ENCODE results near the gene HSPB6.
"Not testable (repeated sequence)": the region's sequence is repeated elsewhere in the genome, so short reads cannot be mapped to it uniquely, and the experiment has no call there.

Gene HSPB6

DNA sequence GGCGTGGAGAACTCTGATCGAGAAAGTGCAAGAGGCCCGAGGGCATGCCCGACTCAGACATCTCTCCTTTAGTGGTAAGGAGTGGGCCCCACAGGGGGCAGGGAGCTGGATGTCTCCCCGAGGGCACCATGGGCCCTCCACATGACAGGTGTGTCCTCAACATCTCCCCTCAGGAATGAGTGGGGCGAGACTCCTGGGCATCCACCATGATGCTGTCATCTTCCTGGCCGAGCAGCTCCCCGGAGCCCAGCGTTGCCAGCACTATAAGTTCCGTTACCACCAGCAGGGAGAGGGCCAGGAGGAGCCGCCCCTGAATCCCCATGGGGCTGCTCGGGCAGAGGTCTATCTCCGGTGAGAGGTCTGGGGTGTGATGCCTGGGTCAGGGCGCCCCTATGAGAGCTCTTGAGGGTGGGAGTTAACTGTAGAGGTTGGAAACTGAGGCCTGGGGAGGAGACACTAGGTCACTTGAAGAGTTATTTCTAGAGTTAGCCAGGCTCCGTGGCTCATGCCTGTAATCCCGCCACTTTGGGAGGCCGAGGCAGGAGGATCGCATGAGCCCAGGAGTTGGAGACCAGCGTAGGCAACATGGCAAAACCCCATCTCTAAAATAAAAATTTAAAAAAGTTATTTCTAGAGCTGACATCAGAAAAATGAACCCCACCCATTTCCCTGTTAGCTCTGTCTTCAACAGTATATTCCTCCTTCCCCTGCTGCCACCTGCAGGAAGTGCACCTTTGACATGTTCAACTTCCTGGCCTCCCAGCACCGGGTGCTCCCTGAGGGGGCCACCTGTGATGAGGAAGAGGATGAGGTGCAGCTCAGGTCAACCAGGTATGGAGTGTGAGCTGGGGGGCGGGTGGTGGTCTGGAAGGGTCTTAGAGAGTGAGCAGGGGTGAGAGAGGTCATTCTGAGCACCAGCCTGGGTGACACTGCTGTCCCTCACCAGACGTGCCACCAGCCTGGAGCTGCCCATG, 19.6 kb downstream of the HSPB6 start:
- no peak overlapping the region for H3K4me3 ChIP-seq (ENCODE audit: low read depth, low read length)
- DNase-seq (ENCODE audit: low read depth) = no peak

DNA sequence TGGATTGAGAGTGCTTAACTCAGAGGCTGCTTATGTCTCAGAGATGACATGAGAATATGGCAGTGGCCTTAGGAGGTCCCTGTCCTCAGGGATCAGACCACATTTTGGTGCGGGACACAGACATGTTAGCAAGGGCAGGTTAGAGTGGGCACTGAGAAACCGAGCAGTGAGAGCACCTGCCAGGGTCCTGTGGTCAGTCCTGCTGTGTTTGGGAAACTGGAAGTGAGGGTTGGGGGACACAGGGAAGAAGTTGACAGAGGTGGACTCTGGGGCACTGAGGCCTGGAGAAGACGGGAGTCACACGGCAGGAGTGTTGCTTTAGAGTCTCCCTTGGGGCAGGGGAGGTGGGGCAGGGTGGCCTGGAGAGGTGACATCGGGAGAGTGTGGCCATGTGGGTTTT, 21.9 kb downstream of the HSPB6 start:
- H3K4me3 ChIP-seq (ENCODE audit: low read depth, low read length) = no peak overlapping the region
- no peak for DNase-seq (ENCODE audit: low read depth)

DNA sequence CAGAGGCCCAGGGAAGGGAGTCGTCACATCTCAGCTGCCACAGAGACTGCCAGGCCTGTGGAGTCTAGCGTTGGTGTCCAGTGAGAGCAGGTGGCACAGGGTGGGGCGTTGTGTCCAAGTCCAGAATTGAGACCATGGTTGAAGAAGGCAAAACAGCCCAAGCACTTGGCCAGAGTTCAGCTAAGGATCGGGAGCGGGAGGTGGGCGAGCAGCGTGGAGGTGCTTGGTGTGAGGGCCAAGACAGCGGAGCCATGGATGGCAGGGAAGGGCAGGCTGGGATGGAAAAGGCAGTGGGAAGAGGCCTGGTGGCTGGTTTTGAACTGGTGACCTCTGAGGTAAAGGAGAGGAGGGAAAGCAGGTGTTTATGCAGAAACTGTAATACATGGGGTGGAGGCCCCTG, 22.6 kb downstream of the HSPB6 start:
- DNase-seq (ENCODE audit: low read depth) = no peak
- H3K4me3 ChIP-seq (ENCODE audit: low read depth, low read length) = no peak overlapping the region

DNA sequence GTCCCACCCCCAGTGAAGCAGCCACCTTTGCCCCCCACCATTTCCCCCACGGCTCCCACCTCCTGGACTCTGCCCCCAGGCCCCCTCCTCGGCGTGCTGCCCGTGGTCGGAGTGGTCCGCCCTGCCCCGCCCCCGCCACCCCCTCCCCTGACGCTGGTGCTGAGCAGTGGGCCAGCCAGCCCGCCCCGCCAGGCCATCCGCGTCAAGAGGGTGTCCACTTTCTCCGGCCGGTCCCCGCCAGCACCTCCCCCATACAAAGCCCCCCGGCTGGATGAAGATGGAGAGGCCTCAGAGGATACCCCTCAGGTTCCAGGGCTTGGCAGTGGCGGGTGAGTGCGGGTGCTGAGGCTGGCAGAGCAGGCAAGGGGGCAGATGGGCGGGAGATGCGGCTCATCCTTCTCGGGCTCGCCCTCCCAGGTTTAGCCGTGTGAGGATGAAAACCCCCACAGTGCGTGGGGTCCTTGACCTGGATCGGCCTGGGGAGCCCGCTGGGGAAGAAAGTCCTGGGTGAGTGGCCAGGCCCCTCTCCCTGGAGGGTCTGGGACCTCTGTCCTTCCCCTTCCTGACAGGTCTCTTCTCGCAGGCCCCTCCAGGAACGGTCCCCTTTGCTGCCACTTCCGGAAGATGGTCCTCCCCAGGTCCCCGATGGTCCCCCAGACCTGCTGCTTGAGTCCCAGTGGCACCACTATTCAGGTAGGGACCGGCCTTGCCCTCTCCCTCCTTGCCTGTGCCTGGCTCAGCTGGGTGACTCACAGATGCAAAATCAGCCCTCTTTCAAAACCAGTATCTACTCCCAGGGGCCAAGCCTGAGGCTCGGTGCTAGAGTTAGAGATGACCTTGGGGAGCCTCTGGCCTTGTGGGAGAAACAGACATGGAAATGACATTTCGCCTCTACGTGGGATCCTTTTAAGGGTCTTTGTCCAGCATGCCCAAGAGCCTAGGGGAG, 23.4 kb downstream of the HSPB6 start:
- H3K4me3 ChIP-seq (ENCODE audit: low read depth, low read length) = no peak overlapping the region
- DNase-seq (ENCODE audit: low read depth) = no peak

DNA sequence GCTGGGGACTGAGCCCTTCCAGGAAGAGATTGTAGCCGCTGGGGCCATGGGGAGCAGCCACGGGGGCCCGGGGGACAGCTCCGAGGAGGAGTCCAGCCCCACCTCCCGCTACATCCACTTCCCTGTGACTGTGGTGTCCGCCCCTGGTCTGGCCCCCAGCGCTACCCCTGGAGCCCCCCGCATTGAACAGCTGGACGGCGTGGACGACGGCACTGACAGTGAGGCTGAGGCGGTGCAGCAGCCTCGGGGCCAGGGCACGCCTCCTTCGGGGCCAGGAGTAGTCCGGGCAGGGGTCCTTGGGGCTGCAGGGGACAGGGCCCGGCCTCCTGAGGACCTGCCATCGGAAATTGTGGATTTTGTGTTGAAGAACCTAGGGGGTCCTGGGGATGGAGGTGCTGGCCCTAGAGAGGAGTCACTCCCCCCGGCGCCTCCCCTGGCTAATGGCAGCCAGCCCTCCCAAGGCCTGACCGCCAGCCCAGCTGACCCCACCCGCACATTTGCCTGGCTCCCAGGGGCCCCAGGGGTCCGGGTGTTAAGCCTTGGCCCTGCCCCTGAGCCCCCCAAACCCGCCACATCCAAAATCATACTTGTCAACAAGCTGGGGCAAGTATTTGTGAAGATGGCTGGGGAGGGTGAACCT, 24.2 kb downstream of the HSPB6 start:
- DNase-seq (ENCODE audit: low read depth) = no peak
- H3K4me3 ChIP-seq (ENCODE audit: low read depth, low read length) = no peak overlapping the region

DNA sequence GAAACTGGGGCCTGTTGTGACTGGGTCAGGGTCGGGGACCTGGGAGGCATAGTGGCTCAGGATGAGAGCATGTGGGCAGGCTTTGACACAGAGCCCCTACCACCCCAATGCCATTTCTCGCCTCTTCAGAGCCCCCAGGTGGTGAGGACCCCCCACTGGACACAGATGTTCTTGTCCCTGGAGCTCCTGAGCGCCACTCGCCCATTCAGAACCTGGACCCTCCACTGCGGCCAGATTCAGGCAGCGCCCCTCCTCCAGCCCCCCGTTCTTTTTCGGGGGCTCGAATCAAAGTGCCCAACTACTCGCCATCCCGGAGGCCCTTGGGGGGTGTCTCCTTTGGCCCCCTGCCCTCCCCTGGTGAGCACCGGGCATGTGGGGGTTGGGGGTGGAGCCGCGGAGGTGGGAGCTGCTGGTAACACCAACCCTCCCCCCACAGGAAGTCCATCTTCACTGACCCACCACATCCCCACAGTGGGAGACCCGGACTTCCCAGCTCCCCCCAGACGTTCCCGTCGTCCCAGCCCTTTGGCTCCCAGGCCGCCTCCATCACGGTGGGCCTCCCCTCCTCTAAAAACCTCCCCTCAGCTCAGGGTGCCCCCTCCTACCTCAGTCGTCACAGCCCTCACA, 24.9 kb downstream of the HSPB6 start:
- DNase-seq (ENCODE audit: low read depth) = no peak
- H3K4me3 ChIP-seq (ENCODE audit: low read depth, low read length) = no peak overlapping the region

DNA sequence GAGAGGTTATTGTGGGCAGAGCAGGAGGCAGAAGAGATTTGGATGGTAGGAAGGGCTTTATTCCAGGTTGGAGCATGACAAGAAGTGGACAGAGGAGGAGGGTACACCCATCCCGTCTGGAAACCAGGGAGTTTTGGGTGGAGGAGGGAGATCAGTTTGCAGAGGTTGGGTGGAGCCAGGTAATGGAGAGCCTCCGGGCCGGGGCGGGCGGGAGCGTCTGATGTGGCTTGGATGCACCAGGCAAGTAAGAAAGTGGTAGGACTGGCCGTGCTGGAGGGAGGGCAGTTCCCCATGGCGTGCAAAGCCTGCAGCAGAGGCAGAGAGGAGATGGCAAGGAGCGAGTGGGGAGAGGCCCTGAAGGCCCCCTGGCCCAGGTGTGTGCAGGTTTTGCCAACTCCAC, 25.5 kb downstream of the HSPB6 start:
- H3K4me3 ChIP-seq (ENCODE audit: low read depth, low read length) = no peak overlapping the region
- no peak for DNase-seq (ENCODE audit: low read depth)

DNA sequence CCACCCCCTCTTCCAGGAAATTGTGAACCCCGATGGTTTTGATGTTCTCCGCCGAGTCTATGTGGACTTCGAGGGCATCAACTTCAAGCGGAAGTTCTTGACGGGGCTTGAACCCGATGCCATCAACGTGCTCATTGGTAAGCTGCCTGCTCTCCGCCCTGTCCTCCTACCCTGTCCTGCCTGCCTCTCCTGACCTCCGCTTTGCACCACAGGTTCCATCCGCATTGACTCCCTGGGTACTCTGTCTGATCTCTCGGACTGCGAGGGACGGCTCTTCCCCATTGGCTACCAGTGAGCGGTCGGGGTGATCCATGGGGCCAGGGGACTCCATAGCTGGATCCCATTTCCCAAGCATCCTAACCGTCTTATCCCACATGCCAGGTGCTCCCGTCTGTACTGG, 26.5 kb downstream of the HSPB6 start:
- H3K4me3 ChIP-seq (ENCODE audit: low read depth, low read length) = no peak overlapping the region
- DNase-seq (ENCODE audit: low read depth) = no peak

DNA sequence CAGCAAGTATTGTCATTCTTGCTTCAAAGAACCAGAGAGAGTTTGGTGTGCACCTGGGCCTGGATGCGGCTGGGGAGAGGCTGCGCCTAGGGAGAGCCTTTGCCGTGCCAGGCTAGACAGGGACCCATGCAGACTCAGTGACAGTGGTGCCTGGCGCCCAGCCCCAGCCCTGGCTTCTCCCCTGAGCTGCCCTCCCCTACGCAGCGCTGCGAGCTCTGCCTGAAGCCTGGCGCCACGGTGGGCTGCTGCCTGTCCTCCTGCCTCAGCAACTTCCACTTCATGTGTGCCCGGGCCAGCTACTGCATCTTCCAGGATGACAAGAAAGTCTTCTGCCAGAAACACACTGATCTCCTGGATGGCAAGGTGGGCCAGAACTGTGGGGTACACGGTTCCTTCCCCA, 27.1 kb downstream of the HSPB6 start:
- no peak overlapping the region for H3K4me3 ChIP-seq (ENCODE audit: low read depth, low read length)
- DNase-seq (ENCODE audit: low read depth) = no peak

DNA sequence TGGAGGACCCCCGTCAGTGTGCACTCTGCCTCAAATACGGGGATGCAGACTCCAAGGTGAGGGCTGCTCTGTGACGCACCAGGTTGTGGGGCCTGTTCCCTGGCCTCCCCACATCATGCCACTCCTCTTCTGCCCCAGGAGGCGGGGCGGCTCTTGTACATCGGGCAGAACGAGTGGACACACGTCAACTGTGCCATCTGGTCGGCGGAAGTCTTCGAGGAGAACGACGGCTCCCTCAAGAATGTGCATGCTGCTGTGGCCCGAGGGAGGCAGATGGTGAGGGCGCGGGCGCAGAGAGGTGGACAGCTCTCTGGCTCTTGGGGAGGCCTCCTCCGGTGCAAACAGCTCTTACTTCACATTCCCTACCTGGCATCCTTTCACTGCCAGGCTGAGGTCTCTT, 27.8 kb downstream of the HSPB6 start:
- H3K4me3 ChIP-seq (ENCODE audit: low read depth, low read length) = no peak overlapping the region
- DNase-seq (ENCODE audit: low read depth) = no peak

DNA sequence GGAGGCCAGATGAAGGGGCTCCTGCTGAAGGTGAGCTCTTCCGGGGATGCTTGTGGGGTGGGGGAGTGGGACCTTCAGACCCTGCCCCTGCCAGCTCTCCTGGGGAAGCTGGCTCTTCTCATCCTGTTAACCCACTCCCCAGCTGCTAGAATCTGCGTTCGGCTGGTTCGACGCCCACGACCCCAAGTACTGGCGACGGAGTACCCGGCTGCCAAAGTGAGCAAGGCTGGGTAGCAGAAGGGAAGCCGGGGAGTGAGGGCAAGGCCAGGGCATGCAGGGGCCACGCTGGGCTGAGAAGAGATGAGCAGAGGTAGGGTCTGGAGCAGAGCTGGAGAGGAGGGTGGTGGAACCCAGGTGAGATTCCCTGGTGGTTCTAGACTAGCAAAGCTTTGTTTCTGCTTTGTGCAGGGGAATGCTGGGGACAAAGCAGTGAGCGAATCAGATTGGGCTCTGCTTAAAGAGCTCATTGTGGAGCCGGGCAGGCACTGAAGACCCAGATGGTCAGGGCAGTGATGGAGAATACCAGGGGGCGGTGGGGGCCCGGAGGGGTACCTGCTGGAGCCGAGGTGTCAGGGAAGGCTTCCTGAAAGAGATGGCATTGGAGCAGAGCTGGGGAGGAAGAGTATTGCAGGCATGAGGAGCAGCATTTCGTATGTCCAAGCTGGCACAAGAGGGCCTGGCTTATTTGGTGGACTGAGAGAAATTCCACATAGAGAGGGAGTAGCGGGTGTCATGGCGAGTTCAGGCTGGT, 28.7 kb downstream of the HSPB6 start:
- no peak overlapping the region for H3K4me3 ChIP-seq (ENCODE audit: low read depth, low read length)
- DNase-seq (ENCODE audit: low read depth) = no peak

DNA sequence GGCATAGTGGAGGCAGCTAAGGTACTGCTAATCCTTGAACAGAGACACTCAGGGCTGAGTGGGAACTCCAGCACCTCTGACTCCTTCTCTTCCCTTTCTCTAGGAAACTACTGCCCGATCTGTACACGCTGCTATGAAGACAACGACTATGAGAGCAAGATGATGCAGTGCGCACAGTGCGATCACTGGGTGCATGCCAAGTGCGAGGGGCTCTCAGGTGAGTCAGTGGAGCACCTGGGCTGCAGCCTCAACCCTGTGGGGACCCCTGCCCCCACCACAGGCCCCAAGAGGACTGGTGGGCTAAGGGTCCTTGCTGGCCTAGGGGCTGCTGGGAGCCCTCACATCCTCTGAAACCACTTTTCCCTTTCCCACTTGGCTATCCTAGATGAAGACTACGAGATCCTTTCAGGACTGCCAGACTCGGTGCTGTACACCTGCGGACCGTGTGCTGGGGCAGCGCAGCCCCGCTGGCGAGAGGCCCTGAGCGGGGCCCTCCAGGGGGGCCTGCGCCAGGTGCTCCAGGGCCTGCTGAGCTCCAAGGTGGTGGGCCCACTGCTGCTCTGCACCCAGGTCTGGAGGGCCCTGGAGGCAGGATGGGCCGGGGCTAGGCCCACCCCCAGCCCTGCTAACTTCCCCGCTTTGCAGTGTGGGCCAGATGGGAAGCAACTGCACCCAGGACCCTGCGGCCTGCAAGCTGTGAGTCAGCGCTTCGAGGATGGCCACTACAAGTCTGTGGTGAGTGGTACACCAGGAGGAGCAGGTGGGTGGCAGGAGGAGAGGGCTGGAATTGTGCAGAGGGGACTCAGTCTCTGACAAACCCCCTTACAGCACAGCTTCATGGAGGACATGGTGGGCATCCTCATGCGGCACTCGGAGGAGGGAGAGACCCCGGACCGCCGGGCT, 29.5 kb downstream of the HSPB6 start:
- DNase-seq (ENCODE audit: low read depth) = no peak
- H3K4me3 ChIP-seq (ENCODE audit: low read depth, low read length) = no peak overlapping the region

DNA sequence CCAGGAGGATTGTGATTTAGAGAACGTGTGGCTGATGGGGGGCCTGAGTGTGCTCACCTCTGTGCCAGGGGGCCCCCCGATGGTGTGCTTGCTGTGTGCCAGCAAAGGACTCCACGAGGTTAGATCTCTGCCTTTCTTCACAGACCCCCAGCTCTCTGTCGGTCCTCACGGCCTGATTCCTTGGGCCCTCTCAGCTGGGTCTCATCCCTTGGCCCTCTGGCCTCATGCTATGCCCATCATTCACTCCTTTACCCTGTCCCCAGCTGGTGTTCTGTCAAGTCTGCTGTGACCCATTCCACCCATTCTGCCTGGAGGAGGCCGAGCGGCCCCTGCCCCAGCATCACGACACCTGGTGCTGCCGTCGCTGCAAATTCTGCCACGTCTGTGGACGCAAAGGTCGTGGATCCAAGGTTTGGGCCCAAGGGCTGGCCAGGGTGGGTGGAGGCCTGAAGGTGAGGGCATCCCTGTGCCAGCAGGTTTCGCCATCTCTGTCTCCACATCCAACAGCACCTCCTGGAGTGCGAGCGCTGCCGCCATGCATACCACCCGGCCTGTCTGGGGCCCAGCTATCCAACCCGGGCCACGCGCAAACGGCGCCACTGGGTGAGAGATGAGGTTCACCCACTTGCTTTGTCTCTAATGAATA, 31.5 kb downstream of the HSPB6 start:
- H3K4me3 ChIP-seq (ENCODE audit: low read depth, low read length) = no peak overlapping the region
- DNase-seq (ENCODE audit: low read depth) = no peak

DNA sequence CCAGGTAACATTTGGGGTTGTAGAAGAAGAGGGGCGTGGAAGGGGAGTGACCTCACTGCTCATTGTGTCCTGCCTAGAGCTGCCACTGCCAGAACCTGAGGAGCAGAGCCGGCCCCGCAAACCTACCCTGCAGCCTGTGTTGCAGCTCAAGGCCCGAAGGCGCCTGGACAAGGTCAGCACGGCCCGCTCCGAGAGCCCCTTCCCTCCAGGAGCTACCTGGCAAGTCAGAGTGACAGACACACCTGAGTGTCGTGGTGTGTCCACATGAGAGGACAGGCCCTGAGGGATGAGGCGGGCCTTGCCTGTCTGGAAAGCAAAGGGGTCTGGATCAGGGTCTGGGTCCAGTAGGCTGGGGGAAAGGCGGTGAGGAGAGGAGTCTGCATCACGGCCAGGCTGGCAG, 32.3 kb downstream of the HSPB6 start:
- no peak for DNase-seq (ENCODE audit: low read depth)
- no peak overlapping the region for H3K4me3 ChIP-seq (ENCODE audit: low read depth, low read length)

DNA sequence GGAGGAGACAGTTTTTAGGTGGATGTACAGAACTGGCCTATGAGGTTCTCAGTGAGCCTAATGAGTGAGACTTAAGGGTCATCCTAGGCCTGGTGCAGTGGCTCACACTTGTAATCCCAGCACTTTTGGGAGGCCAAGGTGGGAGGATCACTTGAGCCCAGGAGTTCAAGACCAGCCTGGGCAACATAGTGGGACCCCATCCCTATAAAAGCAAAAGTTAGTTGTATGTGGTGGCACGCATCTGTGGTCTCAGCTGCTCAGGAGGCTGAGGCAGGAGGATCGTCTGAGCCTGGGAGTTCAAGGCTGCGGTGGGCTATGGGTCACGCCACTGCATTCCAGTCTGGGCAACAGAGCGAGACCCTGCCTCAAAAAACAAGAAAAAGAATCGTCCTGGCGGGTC, 32.7 kb downstream of the HSPB6 start:
- not testable (repeated sequence) for H3K4me3 ChIP-seq (ENCODE audit: low read depth, low read length); DNase-seq (ENCODE audit: low read depth)

DNA sequence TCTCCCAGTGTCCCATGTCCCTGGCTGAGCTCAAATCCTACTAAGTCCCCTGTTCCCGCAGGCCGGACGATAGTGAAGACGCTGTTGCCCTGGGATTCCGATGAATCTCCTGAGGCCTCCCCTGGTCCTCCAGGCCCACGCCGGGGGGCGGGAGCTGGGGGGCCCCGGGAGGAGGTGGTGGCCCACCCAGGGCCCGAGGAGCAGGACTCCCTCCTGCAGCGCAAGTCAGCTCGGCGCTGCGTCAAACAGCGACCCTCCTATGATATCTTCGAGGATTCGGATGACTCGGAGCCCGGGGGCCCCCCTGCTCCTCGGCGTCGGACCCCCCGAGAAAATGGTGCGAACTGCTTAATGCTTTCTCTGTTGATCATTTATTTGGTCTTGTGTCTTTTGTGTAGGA, 33.2 kb downstream of the HSPB6 start:
- no peak overlapping the region for H3K4me3 ChIP-seq (ENCODE audit: low read depth, low read length)
- DNase-seq (ENCODE audit: low read depth) = no peak

DNA sequence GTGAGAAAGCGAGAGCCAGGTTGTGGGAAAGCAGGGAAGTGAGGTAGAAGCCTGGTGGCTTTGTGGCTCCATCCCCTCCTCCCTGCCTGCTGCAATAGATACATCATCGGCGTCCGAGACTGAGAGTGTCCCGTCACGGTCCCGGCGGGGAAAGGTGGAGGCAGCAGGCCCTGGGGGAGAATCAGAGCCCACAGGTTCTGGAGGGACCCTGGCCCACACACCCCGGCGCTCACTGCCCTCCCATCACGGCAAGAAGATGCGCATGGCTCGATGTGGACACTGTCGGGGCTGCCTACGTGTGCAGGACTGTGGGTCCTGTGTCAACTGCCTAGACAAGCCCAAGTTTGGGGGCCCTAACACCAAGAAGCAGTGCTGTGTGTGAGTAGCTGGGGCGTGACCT, 33.9 kb downstream of the HSPB6 start:
- no peak overlapping the region for H3K4me3 ChIP-seq (ENCODE audit: low read depth, low read length)
- DNase-seq (ENCODE audit: low read depth) = no peak

Measured in skeletal muscle cell (primary cell).